ENCODE data around the gene MATN1. TPM values are rescaled to one million over a fixed set of nuclear protein-coding genes. Genes with fewer than 3 reads are reported as not detected.

The MATN1 gene
- total RNA-seq, 1 donor from 2014 or later: not detected

- no peak for ATAC-seq
- no peak overlapping the region for H3K4me3 ChIP-seq
- peaks cover 13% of the 10 kb centered on the region for H3K4me1 ChIP-seq
- TF ChIP-seq CTCF (IDR thresholded peaks at IDR 0.05): no peak
- no peaks in the 10 kb centered on the region for H3K9me3 ChIP-seq
- no peak for DNase-seq
- intact Hi-C loops (cut with DNase I): no loop called here
- H3K27me3 ChIP-seq: no peaks in the 10 kb centered on the region
- no peaks in the 10 kb centered on the region for H3K36me3 ChIP-seq
- H3K27ac ChIP-seq: no peak overlapping the region
Measured at GRCh38 chr1:30762152-30762929, 39.0 kb upstream of the MATN1 start.

- intact Hi-C loops (cut with DNase I): no loop called here
- Histone ChIP-seq H3K27ac (no peak overlapping the region), H3K9me3 (no peaks in the 10 kb centered on the region), H3K36me3 (no peaks in the 10 kb centered on the region), H3K4me1 (peaks cover 13% of the 10 kb centered on the region), H3K27me3 (no peaks in the 10 kb centered on the region), H3K4me3 (no peak overlapping the region)
- ATAC-seq: no peak
- no peak for DNase-seq
- no peak for TF ChIP-seq CTCF (IDR thresholded peaks at IDR 0.05)
Measured at GRCh38 chr1:30761381-30762151, 38.2 kb upstream of the MATN1 start.

- TF ChIP-seq CTCF (IDR thresholded peaks at IDR 0.05): no peak
- intact Hi-C loops (cut with DNase I): no loop called here
- Histone ChIP-seq H3K27me3 (no peaks in the 10 kb centered on the region), H3K4me3 (no peak overlapping the region), H3K27ac (no peak overlapping the region), H3K9me3 (no peaks in the 10 kb centered on the region), H3K4me1 (peaks cover 13% of the 10 kb centered on the region), H3K36me3 (no peaks in the 10 kb centered on the region)
- ATAC-seq (no peak), DNase-seq (no peak)
Measured at GRCh38 chr1:30760596-30761324, 37.4 kb upstream of the MATN1 start.

- Histone ChIP-seq H3K36me3 (no peaks in the 10 kb centered on the region), H3K4me1 (peaks cover 13% of the 10 kb centered on the region), H3K9me3 (no peaks in the 10 kb centered on the region), H3K27me3 (no peaks in the 10 kb centered on the region), H3K4me3 (no peak overlapping the region), H3K27ac (no peak overlapping the region)
- intact Hi-C loops (cut with DNase I): no loop called here
- ATAC-seq (no peak), DNase-seq (no peak)
- TF ChIP-seq CTCF (IDR thresholded peaks at IDR 0.05): no peak
Measured at GRCh38 chr1:30759718-30760281, 36.4 kb upstream of the MATN1 start.

GRCh38 chr1:30758785-30759380 lies 35.5 kb upstream of the MATN1 start:
- intact Hi-C loops (cut with DNase I): no loop called here
- Histone ChIP-seq H3K4me3 (no peak overlapping the region), H3K36me3 (no peaks in the 10 kb centered on the region), H3K4me1 (peaks cover 13% of the 10 kb centered on the region), H3K27me3 (no peaks in the 10 kb centered on the region), H3K27ac (no peak overlapping the region), H3K9me3 (no peaks in the 10 kb centered on the region)
- DNase-seq (no peak), ATAC-seq (no peak)
- no peak for TF ChIP-seq CTCF (IDR thresholded peaks at IDR 0.05)

All from upper lobe of right lung (tissue), 1 donor.